Naive thymus-derived CD8-positive, alpha-beta T cell (primary cell): Measurements from ENCODE around the gene VAPB. TPM values are rescaled to one million over a fixed set of nuclear protein-coding genes. Genes with fewer than 3 reads are reported as not detected.

Experiments
- ATAC-seq, 2 donors: fragments of 150-1000 bp; cut with Tn5 transposase in 1 of 2; sonication (Bioruptor Pico), chemical (Tn5 transposase) in 1 of 2; 1 replicate in 1 of 2; 2 replicates in 1 of 2; pipeline ENCODE4 v1.10.0; 2021; ENCODE audit warnings: mild to moderate bottlenecking in 2 of 2, moderate library complexity in 2 of 2
- POLR2A ChIA-PET: fragments of 350-600 bp; sonication (Branson Sonifier 250); formaldehyde crosslinking; loops from one replicate; lab custom pipeline; 2021; ENCODE audit warnings: antibody characterized with exemption; lab: Charles Lee
- DNase-seq, 10 donors: peaks; one replicate each; pipeline versions ENCODE4 v3.0.0 to v3.0.0-alpha.2; 2020 to 2022
- H3K27ac Mint-ChIP-seq, 10 donors: one replicate each; pipeline ENCODE4 v1.8.0; 2020 to 2022; ENCODE audit warnings: mild to moderate bottlenecking in 10 of 10, mixed read lengths in 10 of 10, moderate library complexity in 4 of 10, inconsistent platforms in 1 of 10
- H3K27me3 Mint-ChIP-seq, 5 donors: one replicate each; pipeline ENCODE4 v1.8.0; 2021 to 2022; ENCODE audit warnings: mixed read lengths in 5 of 5
- H3K36me3 Mint-ChIP-seq, 3 donors: one replicate each; pipeline ENCODE4 v1.8.0; 2020 to 2022; ENCODE audit warnings: mixed read lengths in 3 of 3, mild to moderate bottlenecking in 2 of 3, inconsistent platforms in 1 of 3
- H3K4me1 Mint-ChIP-seq, 4 donors: one replicate each; pipeline ENCODE4 v1.8.0; 2021 to 2022; ENCODE audit warnings: mixed read lengths in 4 of 4
- H3K4me3 Mint-ChIP-seq, 10 donors: one replicate each; pipeline ENCODE4 v1.8.0; 2020 to 2022; ENCODE audit warnings: mild to moderate bottlenecking in 10 of 10, mixed read lengths in 10 of 10, moderate library complexity in 6 of 10, inconsistent platforms in 1 of 10
- H3K9me3 Mint-ChIP-seq, 9 donors: one replicate each; pipeline ENCODE4 v1.8.0; 2020 to 2022; ENCODE audit warnings: mixed read lengths in 9 of 9, mild to moderate bottlenecking in 3 of 9, inconsistent platforms in 1 of 9, moderate library complexity in 1 of 9
- polyA plus RNA-seq, 3 donors: library from polyadenylated mRNA; unstranded; fragments of 300-500 nt; fragmentation: Illumina TruSeq; gene quantifications; one replicate each; pipeline ENCODE4 v1.2.3, GENCODE V29; 2021
- total RNA-seq, 8 experiments: library from RNA in 2 of 8; stranded (reverse) in 2 of 8; gene quantifications; one replicate each; pipeline ENCODE4 v1.2.3 and lab custom pipeline; 2021 to 2026

Gene VAPB
- total and polyA plus RNA-seq, 5 experiments from 2014 or later, result 24.7 to 34.3 (median 34.0) TPM

- H3K36me3 Mint-ChIP-seq, result peaks cover 5 to 10% (median 9%) of the 10 kb centered on the region in 3 donors
- POLR2A ChIA-PET, result no interaction called here
- peak overlapping the region in 1 of 10 donors; percentile 76 for H3K27ac Mint-ChIP-seq
- ATAC-seq (no peak), DNase-seq (no peak)
- peaks cover 0 to 10% (median 5%) of the 10 kb centered on the region in 5 donors for H3K27me3 Mint-ChIP-seq
- peaks cover 0 to 3% (median 0%) of the 10 kb centered on the region in 4 donors for H3K4me1 Mint-ChIP-seq
- no peak overlapping the region for H3K4me3 Mint-ChIP-seq
- peaks cover 0 to 23% (median 10%) of the 10 kb centered on the region in 9 donors for H3K9me3 Mint-ChIP-seq
Measured at GRCh38 chr20:58500256-58500655, 111.2 kb downstream of the VAPB start.

Other genes with a start within 250 kb of the VAPB start
- not detected for gene ANKRD60, start 160.6 kb upstream of the VAPB start, total RNA-seq
- gene ANKRD60, start 160.6 kb upstream of the VAPB start, polyA plus RNA-seq, result not detected
- gene RAB22A, start 79.5 kb upstream of the VAPB start, total RNA-seq, result 10 to 100 TPM; 22.4 to 23.3 TPM
- gene RAB22A, start 79.5 kb upstream of the VAPB start, polyA plus RNA-seq, result 10 to 100 TPM; 11.0 to 13.7 (median 12.3) TPM
- not detected for gene APCDD1L, start 126.2 kb downstream of the VAPB start, total RNA-seq
- gene APCDD1L, start 126.2 kb downstream of the VAPB start, polyA plus RNA-seq, result under 1 TPM in 1 of 3 donors, not detected in 2; 0.48 TPM